Embryonic facial prominence (tissue), 1 donor: ENCODE data around the gene ZNF232.
"Not testable (repeated sequence)": the region's sequence is repeated elsewhere in the genome, so short reads cannot be mapped to it uniquely, and the experiment has no call there.

Source experiments
- DNase-seq: peaks from one replicate; pipeline ENCODE4 v3.0.0-alpha.2; 2016; ENCODE audit errors: extremely low spot score

The ZNF232 gene

DNA sequence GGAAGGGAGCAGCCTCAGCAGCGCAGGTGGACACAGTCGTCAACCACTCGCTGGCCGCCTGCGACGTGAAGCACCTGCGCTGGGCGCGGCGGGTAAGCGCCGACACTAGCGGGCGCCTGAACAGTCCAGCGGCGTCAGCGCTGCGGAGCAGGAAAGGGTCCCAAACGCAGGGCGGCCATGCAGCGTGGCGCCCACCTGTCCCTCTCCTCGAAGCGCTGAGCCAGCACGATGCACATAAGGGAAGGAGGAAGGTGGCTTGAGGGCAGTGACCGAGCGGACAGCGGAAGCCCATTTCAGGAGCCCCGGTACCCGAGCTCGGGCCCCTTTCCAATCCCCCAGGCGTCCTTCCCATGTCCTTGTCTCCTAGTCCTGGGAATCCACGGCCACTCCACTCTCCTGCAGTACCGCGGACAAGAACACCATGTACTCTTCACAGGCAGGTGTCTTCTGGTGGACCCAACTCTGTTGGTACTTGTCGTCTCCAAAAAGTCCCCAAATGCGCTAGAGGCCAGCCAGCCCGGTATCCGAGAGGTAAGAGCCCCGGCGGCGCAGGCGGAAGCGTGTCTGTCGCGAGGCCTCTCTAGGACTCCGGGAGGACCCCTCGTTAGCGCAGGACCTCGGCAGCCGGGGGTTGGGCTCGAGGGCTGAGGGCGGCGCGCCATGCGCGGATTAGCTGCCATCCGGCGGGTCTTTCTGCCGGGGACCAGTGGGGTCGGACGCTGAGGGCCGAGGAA, 14.4 kb downstream of the ZNF232 start:
- peak; percentile 40 for DNase-seq

- no peak for DNase-seq
Observed at GRCh38 chr17:5096731-5097100, 15.0 kb downstream of the ZNF232 start.

DNA sequence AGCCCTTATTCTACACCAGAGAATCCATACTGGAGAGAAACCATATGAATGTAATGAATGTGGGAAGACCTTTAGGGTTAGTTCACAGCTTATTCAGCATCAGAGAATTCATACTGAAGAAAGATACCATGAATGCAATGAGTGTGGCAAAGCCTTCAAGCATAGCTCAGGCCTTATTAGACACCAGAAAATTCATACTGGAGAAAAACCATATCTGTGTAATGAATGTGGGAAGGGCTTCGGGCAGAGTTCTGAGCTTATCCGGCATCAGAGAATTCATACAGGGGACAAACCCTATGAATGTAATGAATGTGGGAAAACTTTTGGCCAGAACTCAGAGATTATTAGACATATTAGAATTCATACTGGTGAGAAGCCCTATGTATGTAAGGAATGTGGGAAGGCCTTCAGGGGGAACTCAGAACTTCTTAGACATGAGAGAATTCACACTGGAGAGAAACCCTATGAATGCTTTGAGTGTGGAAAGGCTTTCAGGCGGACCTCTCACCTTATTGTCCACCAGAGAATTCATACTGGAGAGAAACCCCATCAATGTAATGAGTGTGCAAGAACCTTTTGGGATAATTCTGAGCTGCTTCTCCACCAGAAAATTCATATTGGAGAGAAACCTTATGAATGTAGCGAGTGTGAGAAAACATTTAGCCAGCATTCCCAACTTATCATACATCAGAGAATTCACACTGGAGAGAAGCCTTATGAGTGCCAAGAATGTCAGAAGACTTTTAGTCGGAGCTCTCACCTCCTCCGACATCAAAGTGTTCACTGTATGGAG, 19.3 kb downstream of the ZNF232 start:
- no peak for DNase-seq

DNA sequence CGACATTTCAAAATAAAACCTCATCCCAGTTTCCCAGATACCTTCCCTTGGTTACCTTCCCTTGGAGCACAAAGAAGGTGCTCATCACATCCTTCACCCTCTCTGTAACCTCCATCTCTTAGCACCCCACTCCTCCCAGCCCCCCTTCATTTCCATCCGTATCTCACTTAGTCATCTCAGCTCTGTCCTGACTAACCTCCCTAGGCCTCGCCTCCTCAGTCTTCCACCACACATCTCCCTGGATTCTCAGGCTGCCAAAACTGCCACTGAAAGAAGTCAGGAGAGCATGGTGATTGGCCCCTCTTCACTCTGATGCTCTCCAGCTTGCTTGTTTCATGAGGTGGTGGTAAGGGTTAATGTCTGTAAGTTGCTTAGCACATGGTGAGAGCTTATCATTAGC, 31.1 kb downstream of the ZNF232 start:
- DNase-seq, result no peak

DNA sequence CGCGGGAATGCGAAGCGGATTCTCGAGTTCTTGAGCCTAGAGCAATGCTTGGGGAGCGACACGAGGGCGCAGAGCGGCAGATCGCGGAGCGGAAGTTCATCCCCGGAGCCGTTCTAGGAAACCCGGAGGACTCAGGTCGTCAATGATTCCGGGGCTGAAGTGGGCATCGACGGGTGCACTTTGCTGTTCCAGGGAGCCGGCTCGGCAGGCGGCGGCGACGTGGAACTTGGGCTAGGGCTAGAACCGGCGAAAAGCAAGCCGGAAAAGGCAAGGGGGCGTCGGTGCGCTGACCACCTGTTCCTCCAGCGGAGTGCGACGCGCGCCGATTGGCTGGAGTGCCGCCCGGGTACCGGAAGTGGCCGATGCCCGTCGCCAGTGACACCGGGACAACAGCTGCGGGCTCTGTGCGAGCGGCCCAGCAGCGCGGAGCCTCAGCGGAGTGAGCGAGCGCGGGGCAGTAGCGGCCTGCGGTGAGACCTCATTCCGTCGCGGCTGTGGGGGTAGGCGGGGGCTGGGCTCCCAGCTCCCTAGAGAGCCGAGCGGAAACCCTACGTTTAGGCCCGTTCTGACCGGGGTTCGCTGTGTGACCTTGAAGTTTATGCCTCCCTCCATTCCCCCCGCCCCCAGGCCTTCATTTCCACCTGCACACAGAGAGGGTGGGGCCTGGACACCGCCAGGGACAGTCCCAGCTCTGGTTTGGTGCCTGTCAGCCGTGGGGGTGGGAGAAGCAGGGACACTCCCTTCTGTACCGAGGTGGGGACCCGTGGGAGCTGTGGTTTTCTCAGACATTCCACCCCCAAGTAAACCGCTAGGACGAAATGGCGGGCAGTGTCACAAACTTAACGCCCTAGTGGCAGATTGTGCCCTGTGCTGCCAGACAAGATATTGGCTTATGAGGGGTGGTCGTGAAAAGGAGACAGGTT, 33.3 kb downstream of the ZNF232 start, which contains the start of gene ZFP3:
Gene ZFP3 (plus strand): TSS at position 362 of the 923 bp plus-strand sequence. CDS start 13,038 bp downstream, outside the sequence.
- DNase-seq, result peak; percentile 46

DNA sequence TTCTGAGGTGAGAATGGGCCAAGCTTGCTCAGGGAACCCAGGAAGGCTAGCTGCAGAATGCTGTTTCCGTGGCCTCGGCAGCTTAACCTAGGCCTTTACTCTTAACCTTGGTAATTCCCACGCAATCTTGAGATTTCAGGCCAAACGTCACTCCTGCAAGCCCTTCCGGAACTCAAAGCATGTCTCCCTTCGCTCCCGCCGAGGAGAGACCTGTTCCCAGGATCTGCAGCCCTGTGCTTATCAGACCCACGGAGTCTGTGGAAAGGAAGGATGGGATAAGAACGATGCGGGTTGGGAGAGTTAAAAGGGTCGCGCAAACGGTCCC, 33.9 kb downstream of the ZNF232 start:
- no peak for DNase-seq

DNA sequence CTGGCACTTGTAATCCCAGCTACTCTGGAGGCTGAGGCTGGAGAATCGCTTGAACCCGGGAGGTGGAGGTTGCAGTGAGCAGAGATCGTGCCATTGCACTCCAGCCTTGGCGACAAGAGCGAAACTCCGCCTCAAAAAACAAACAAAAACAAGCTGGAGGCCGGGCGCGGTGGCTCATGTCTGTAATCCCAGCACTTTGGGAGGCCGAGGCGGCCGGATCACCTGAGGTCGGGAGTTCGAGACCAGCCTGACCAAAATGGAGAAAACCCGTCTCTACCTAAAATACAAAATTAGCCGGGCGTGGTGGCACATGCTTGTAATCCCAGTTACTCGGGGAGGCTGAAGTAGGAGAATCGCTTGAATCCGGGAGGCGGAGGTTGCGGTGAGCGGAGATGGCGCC, 34.4 kb downstream of the ZNF232 start:
- DNase-seq, result not testable (repeated sequence)

- DNase-seq, result not testable (repeated sequence)
Observed at GRCh38 chr17:5075472-5075871, 36.2 kb downstream of the ZNF232 start.

- DNase-seq, result no peak
Observed at GRCh38 chr17:5069724-5070123, 42.0 kb downstream of the ZNF232 start.

DNA sequence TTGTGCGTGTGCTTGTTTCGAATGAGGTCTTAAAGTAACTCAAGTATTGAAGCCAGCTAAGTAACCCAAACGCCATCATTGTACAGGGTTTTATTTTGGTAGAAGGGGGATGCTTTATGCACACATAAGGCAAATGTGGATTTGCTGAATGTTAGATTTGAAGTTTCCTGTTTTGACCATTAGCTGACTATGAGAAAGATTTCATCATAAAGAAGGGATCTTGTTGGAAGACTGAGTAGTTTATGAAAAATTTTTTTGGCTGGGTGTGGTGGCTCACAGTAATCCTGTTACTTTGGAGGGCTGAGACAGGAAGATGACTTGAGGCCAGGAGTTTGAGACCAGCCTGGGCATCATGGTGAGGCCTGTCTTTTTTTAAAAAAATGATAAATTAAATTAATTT, 43.4 kb downstream of the ZNF232 start:
- DNase-seq, result no peak

GRCh38 chr17:5065227-5065744, 46.4 kb downstream of the ZNF232 start:
- DNase-seq, result no peak
